Ectodermal cell (in vitro differentiated cells): ENCODE data around the gene SLAMF8.

Experiments used
- H3K27ac ChIP-seq: 2 replicates; pipeline ENCODE4 v1.7.0; 2013; ENCODE audit warnings: mild to moderate bottlenecking, low read depth, low read length; ENCODE audit not compliant: insufficient read depth, poor library complexity, severe bottlenecking
- H3K27me3 ChIP-seq: 2 replicates; pipeline ENCODE4 v1.7.0; 2013; ENCODE audit warnings: mild to moderate bottlenecking, low read length; ENCODE audit not compliant: insufficient read depth, control insufficient read depth, poor library complexity, severe bottlenecking
- H3K36me3 ChIP-seq: one replicate; pipeline ENCODE4 v1.7.0; 2013; ENCODE audit warnings: low read length; ENCODE audit not compliant: control insufficient read depth, insufficient read depth
- H3K4me1 ChIP-seq: one replicate; pipeline ENCODE4 v1.7.0; 2013; ENCODE audit warnings: low read length; ENCODE audit not compliant: control insufficient read depth, insufficient read depth
- H3K4me3 ChIP-seq: 2 replicates; pipeline ENCODE4 v1.7.0; 2013; ENCODE audit warnings: low read depth, low read length, control low read depth; ENCODE audit not compliant: insufficient read depth
- H3K9me3 ChIP-seq: 2 replicates; pipeline ENCODE4 v1.7.0; 2013; ENCODE audit warnings: mild to moderate bottlenecking, low read length, moderate library complexity; ENCODE audit not compliant: control insufficient read depth
- WGBS, 2 experiments: methylation state at CpG; one replicate each; pipeline ENCODE4 v1.1.7; 2013; ENCODE audit warnings: missing lambda C conversion rate in 2 of 2; 5-methylcytosine and 5-hydroxymethylcytosine counted together

SLAMF8 gene

GRCh38 chr1:159856576-159856975 is 29.9 kb downstream of the SLAMF8 start:
- Histone ChIP-seq H3K27ac (no peak overlapping the region), H3K4me1 (peaks cover 5% of the 10 kb centered on the region), H3K9me3 (no peaks in the 10 kb centered on the region), H3K36me3 (no peaks in the 10 kb centered on the region), H3K4me3 (no peak overlapping the region), H3K27me3 (peaks cover 56% of the 10 kb centered on the region)
- 85 to 86% methylated on average over 1 of the region's 1 CpG for WGBS, 2 experiments

DNA sequence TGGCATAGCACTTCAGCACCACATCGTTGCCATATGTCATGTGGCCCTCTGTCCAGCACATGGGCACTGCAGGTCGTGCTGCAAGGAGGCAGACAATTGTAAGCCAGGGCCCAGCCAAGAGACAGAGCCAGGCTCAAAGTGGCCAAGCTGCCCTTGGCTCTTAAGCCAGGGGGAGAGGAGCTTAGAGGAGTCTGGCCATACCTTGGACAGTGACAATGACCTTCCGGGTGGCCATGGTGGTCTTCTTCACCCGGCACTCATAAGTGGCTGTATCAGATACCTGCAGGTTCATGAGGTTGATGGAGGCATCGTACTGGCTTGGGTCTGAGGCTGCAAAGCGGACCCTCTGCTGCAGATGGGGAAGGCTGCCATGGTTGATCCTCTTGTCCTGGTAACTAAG is 31.2 kb downstream of the SLAMF8 start:
- Histone ChIP-seq H3K9me3 (no peaks in the 10 kb centered on the region), H3K4me3 (no peak overlapping the region), H3K36me3 (no peaks in the 10 kb centered on the region), H3K27ac (no peak overlapping the region), H3K27me3 (peaks cover 48% of the 10 kb centered on the region), H3K4me1 (peaks cover 5% of the 10 kb centered on the region)
- 92 to 93% methylated on average over 6 of the region's 6 CpGs for WGBS, 2 experiments

GRCh38 chr1:159859767-159860322 is 33.2 kb downstream of the SLAMF8 start:
- Histone ChIP-seq H3K36me3 (no peaks in the 10 kb centered on the region), H3K27ac (no peak overlapping the region), H3K4me1 (no peaks in the 10 kb centered on the region), H3K4me3 (no peak overlapping the region), H3K27me3 (peaks cover 28% of the 10 kb centered on the region), H3K9me3 (no peaks in the 10 kb centered on the region)
- 88 to 91% methylated on average over 7 of the region's 7 CpGs for WGBS, 2 experiments

- H3K27ac ChIP-seq, result no peak overlapping the region
- H3K9me3 ChIP-seq, result no peaks in the 10 kb centered on the region
- WGBS, 2 experiments, result 82 to 84% methylated on average over 3 of the region's 3 CpGs
- H3K36me3 ChIP-seq, result no peaks in the 10 kb centered on the region
- no peak overlapping the region for H3K4me3 ChIP-seq
- H3K4me1 ChIP-seq, result peaks cover 5% of the 10 kb centered on the region
- peaks cover 22% of the 10 kb centered on the region for H3K27me3 ChIP-seq
Observed at GRCh38 chr1:159860456-159860855, 33.8 kb downstream of the SLAMF8 start.

DNA sequence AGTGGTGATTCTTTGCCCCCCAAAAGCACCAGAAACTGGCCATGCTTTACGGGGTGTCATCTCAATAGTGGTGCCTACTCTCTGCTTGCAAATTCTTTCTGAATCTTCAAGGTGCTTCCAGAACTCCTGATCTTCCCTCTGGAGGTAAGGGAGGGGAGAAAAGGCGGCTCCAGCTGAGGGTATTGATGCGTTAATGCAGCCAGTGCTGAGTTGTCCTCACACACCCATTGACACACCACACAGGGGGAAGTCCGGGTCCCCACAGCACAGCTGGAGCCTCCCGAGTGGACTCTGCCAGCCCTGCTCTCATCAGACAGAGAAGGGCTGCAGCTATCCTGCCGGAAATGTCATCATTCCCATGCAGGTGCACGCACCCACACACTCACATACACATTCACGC is 34.5 kb downstream of the SLAMF8 start:
- no peak overlapping the region for H3K4me3 ChIP-seq
- WGBS, 2 experiments, result 80 to 81% methylated on average over 8 of the region's 8 CpGs

DNA sequence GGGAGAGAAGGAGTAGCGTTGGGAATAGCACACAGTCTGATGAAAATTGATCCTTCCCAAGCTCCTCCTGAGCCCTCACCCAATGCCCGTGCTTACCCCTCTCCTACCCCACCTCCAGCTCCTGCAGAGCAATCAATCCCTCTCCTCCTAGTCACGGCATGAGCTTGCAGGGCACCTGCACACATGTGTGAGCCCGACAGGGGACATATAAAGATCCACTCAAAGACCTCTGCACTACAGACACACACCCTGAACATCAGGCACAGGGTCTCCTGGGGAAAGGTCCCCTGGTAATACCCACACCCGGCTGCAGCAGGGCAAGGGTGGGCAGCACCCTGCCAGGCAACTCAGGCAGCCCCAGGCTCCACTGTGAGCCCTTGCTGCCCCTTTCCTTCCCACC is 35.4 kb downstream of the SLAMF8 start:
- no peaks in the 10 kb centered on the region for H3K9me3 ChIP-seq
- 68 to 80% methylated on average over 5 of the region's 5 CpGs for WGBS, 2 experiments
- H3K4me1 ChIP-seq, result peaks cover 5% of the 10 kb centered on the region
- no peak overlapping the region for H3K4me3 ChIP-seq
- no peaks in the 10 kb centered on the region for H3K36me3 ChIP-seq
- no peak overlapping the region for H3K27ac ChIP-seq
- peaks cover 9% of the 10 kb centered on the region for H3K27me3 ChIP-seq

More for the DNA sequence above, 34.5 kb downstream of the SLAMF8 start:
- H3K9me3 ChIP-seq, result no peaks in the 10 kb centered on the region
- H3K36me3 ChIP-seq, result no peaks in the 10 kb centered on the region
- peaks cover 5% of the 10 kb centered on the region for H3K4me1 ChIP-seq
- H3K27ac ChIP-seq, result no peak overlapping the region
- peaks cover 15% of the 10 kb centered on the region for H3K27me3 ChIP-seq

- Histone ChIP-seq H3K9me3 (no peaks in the 10 kb centered on the region), H3K4me3 (no peak within 1 kb of the TSS), H3K4me1 (peaks cover 5% of the 10 kb centered on the region), H3K27me3 (peaks cover 7% of the 10 kb centered on the region), H3K27ac (no peak within 1 kb of the TSS), H3K36me3 (no peaks in the 10 kb centered on the region)
- 89 to 91% methylated on average over 4 of the region's 4 CpGs for WGBS, 2 experiments
Observed at GRCh38 chr1:159862557-159862956, 35.9 kb downstream of the SLAMF8 start, which contains the start of gene VSIG8. TSS of gene VSIG8 (minus strand) at chr1:159862657. CDS start at chr1:159862521, 136 bp downstream.

GRCh38 chr1:159864262-159864661 is 37.6 kb downstream of the SLAMF8 start:
- Histone ChIP-seq H3K4me1 (peaks cover 5% of the 10 kb centered on the region), H3K4me3 (no peak overlapping the region), H3K27ac (no peak overlapping the region), H3K9me3 (no peaks in the 10 kb centered on the region), H3K27me3 (no peaks in the 10 kb centered on the region), H3K36me3 (no peaks in the 10 kb centered on the region)
- 92 to 93% methylated on average over 2 of the region's 2 CpGs for WGBS, 2 experiments

- H3K4me3 ChIP-seq, result no peak overlapping the region
- no peaks in the 10 kb centered on the region for H3K27me3 ChIP-seq
- H3K9me3 ChIP-seq, result no peaks in the 10 kb centered on the region
- no peaks in the 10 kb centered on the region for H3K36me3 ChIP-seq
- peaks cover 5% of the 10 kb centered on the region for H3K4me1 ChIP-seq
- 50 to 64% methylated on average over 1 of the region's 1 CpG for WGBS, 2 experiments
- no peak overlapping the region for H3K27ac ChIP-seq
Observed at GRCh38 chr1:159866066-159866465, 39.4 kb downstream of the SLAMF8 start.

GRCh38 chr1:159866905-159867663 is 40.4 kb downstream of the SLAMF8 start:
- no peak overlapping the region for H3K27ac ChIP-seq
- WGBS, 2 experiments, result 83 to 90% methylated on average over 14 of the region's 14 CpGs
- no peak overlapping the region for H3K4me3 ChIP-seq
- H3K36me3 ChIP-seq, result no peaks in the 10 kb centered on the region
- H3K9me3 ChIP-seq, result no peaks in the 10 kb centered on the region
- no peaks in the 10 kb centered on the region for H3K27me3 ChIP-seq
- peaks cover 5% of the 10 kb centered on the region for H3K4me1 ChIP-seq
